UCSD-AML1 (cell line): ENCODE measurements around the gene PPP3CA.
"Not testable (repeated sequence)": the region's sequence is repeated elsewhere in the genome, so short reads cannot be mapped to it uniquely, and the experiment has no call there.

Experiments used
- DNase-seq: peaks from one replicate; lab custom pipeline; 2025; ENCODE audit not compliant: unreplicated experiment; lab: John Stamatoyannopoulos, UW

PPP3CA gene

DNA sequence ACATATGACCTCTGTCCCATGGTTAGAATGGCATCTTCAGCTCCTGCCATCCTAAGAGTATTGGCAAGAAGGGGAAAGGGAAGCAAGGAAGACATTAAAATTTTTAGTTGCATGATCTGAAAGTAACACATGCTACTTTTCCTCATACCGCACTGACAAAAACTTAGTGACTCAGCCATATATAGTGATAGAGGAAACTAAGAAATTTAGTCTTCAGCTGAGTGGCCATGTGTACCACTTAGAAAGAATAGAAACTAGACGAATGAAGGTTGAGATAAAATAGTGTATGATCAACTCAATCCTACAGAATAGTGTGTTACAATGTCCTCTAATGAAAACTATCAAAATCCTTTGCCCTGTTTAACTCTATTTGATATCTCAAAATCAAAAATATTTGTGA, 164.1 kb downstream of the PPP3CA start:
- no peak for DNase-seq

DNA sequence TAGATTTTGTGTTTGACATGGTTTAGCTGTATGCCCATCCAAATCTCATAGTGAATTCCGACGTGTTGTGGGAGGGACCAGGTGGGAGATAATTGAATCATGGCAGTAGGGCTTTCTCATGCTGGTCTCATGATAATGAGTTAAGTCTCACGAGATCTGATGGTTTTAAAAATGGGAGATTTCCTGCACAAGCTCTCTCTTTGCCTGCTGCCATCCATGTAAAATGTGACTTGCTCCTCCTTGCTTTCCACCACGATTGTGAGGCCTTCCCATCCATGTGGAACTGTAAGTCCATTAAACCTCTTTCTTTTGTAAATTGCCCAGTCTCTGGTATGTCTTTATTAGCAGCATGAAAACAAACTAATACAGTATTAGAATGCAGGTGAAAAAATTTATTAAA, 164.6 kb downstream of the PPP3CA start:
- not testable (repeated sequence) for DNase-seq

DNA sequence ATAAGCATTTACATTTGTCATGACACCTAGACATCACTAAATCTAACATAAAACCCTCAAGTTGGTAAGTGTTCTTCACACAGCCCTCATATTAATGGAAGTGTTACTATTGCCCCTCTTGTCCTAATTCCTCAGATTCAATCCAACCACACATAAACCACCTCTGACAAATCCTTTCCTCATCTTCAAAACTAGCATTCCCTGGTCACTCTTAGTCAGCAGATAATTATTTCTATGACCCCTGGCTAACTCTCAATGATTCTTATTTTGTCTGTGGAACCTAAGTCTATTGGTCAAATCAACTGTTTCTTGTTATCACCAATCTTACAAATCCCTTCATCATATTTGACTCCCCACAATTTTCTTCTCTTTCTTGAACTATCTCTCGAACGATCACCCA, 168.6 kb downstream of the PPP3CA start:
- no peak for DNase-seq

DNA sequence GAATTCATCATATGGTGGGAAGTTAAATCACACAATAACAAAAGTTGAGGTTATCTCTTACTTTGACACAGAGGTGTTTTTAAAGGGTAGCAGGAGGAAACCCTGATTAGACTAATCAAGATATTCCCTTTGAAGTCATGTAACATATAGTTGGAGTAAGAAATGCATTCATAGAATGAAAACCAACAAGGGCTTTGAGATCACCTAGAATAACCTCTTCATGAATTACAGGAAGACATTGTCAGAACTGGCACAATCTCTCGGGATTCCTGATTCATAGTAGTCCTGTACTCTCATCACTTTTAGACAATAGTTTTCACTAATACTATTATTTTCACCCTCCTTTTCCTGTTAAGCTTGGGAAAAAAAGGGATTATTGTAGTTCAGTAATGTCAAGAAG, 170.2 kb downstream of the PPP3CA start:
- DNase-seq: no peak

DNA sequence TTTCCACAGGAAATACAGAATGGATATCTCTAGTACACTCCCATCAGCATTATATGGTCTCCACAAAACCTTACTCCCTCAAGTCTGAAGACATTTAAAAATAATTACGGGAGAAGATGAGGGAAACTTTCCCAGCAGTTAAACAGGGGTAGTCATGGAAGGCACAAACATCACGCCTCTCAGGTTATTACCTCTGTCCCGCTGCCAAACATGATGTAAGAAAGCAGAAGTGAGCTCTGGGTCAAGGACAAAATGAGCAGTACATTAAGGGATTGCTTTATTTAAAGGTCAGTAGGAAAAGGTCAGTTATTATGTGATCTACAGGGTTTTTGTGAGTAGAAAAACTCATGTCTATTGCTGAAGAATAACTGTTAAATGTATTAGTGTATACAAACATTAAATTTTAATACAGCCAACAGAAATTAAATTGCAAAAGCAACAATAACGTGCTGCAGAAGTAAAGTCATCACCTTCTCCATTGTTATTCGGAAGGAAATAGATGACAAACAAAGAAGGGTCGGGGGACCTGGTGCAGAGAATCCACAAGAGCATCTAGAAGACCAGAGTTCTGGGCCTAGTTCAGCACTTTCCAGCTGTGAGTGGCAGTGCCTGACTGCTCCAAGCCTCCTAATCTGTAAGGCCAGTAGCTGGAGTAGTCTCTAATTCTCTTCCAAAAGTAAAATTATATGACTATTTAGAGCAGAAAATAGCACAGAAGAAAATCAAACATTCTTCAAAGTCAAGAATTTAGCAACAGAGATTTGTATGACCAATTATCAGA, 171.2 kb downstream of the PPP3CA start:
- no peak for DNase-seq

GRCh38 chr4:101174679-101175345, 172.5 kb downstream of the PPP3CA start:
- DNase-seq: no peak

DNA sequence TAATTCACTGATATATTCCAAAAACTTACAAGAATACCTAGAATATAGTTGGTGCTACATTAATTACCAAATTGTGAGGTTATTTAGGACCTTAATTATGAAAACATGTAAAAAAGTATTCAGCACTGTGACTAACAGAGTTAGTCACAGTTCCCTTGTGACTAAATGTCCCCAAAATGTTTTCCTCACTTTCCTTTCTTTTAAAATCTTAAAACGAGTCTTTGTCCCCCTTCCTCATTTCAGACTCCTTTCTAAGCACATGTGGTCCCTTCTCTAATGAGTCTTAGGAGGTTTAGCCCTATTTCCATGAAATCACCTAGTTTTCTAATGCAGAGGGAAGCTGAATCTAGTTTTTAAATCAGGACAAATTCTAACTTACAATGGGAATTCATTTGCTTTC, 175.0 kb downstream of the PPP3CA start:
- no peak for DNase-seq

DNA sequence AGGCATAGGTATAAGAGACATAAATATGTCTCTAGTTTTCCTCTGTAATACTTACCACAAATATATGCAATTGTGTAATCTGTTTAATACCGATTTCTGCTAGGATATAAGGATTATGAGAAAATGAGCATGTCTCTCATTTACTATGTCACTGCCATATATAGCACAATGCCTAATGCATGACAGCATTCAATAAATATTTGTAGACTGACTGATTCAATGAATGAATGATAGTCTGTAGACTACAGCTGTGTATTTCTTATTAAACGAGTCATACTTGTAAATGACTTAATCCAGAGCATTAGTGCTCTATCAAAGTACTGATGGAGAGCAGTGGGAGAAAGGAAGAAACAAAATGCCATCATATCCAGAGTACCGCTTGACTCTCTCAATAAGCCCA, 175.6 kb downstream of the PPP3CA start:
- DNase-seq: no peak

GRCh38 chr4:101169044-101170014, 178.0 kb downstream of the PPP3CA start:
- peak; percentile 11 for DNase-seq

GRCh38 chr4:101163936-101164335, 183.4 kb downstream of the PPP3CA start:
- no peak for DNase-seq

DNA sequence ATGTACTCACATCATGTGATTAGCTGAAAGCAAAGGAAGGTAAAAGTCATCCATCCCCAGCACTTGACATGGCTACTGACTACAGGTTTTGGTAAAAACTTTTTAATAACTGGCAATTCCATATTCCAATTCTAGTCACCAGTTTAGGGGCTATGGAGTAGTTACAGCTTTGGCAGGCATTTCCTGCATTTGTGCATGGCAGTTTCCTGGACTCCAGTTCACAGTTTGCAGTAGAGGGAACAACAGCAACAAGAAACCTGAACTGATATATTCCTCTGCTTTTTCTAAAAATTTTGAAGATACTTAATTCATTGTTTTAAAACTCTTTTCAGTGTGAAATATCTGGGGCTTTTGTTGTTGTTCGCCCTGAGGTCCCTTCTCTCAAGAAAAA, 184.3 kb downstream of the PPP3CA start:
- no peak for DNase-seq

GRCh38 chr4:101160792-101161592, 186.3 kb downstream of the PPP3CA start:
- no peak for DNase-seq

- no peak for DNase-seq
Measured at GRCh38 chr4:101158507-101158906, 188.8 kb downstream of the PPP3CA start.

GRCh38 chr4:101158134-101158482, 189.2 kb downstream of the PPP3CA start:
- DNase-seq: no peak

GRCh38 chr4:101157415-101158133, 189.8 kb downstream of the PPP3CA start:
- no peak for DNase-seq

DNA sequence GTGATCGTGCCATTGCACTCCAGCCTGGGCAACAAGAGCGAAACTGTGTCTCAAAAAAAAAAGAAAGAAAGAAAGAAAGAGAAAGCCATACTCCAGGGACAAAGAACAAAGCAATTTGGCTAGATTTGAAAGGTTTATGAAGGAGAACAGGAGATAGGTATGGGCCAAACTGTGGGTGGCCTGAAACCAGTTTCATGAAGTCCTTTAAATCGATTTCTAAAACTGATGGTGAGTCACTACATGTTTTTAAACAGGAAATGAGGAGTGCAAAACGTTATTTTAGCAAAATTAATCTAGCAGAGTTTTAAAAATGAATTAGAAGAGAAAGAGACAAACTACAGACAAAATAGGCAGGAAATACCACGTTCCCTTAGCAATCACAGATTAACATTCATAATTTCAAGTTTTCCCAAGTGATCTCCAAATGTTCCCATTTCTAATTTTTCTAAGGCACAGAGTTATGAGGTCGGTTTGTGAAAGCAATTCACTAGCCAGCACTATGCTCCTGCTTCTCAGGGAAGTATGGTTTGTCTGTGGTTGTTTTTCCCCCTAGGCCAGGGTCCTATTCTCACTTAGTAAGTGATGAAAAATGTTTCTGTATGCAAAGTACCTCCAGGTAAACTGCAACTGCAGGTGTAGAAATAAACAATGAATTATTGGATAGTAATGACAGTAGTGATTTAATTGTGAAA, 190.6 kb downstream of the PPP3CA start:
- DNase-seq: no peak

DNA sequence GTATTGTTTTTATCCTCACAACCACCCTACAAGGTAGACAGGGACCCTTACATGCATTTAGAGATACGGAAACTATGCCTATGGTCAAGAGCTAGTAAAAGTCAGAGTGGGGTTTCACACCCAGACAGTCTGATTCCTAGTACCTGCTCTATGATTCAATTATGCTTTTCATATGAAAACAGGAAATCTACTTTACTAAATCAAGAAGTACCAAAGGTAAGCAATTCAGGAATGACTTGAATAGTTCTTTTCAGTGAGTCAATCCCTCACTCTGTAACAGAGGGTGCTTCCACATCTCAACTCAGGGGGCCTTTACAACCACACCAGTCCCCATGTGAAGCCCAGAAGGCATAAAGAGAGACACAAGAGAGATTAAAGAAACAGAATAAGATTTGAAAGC, 191.4 kb downstream of the PPP3CA start:
- no peak for DNase-seq

GRCh38 chr4:101155368-101155767, 192.0 kb downstream of the PPP3CA start:
- DNase-seq: no peak

DNA sequence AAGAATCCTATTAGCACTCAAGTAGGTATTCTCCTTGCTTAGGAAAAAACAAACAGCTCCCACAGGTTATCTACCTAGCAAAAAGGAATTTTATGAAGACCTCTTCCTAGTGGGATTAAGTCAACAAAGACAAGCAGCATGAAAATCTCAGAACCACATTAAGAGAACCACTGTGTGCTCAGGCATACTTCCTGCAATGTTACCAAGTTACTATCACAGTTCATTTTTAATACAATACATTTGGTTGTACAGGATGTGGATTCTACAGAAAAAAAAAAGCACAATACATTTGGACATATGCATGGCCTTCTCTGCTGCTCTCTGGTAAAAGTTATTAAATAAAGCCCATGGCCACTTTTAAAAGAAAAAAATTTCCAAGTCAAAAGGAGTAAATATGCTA, 193.7 kb downstream of the PPP3CA start:
- DNase-seq: no peak

DNA sequence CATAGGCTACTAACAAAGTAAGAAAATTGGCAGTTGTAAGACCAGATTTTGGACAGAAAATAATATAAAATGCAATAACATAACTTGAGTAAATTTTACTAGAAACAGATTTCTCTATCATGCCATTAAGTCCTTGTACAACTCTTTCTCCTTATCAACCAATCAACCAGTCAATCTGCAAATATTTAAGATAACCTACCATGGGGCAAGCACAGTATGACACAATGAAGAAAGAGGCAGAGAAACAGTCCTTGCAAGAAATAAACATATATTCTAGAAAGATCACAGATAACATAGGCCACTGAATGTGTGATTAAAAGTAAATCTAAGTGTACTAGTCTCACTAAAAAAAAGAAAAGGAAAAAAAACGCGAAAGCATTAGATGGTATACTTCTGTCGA, 194.8 kb downstream of the PPP3CA start:
- no peak for DNase-seq
